ENCODE results near the gene NRCAM.

- no peak for TF ChIP-seq CTCF (IDR thresholded peaks at IDR 0.05)
- TF ChIP-seq POLR2A (IDR thresholded peaks at IDR 0.05): no peak
Observed at GRCh38 chr7:108149908-108150307, 306.3 kb downstream of the NRCAM start.
